GM21423 (cell line): Measurements from ENCODE around the gene INKA2.
A peak's percentile ranks its signal among the peaks of the same experiment; 100 is the strongest.

Source experiments
- ATAC-seq: cut with Tn5 transposase; IDR thresholded peaks from one replicate; pipeline ENCODE4 v1.9.1; 2021; ENCODE audit warnings: mild to moderate bottlenecking, moderate library complexity; ENCODE audit not compliant: unreplicated experiment

INKA2 gene

DNA sequence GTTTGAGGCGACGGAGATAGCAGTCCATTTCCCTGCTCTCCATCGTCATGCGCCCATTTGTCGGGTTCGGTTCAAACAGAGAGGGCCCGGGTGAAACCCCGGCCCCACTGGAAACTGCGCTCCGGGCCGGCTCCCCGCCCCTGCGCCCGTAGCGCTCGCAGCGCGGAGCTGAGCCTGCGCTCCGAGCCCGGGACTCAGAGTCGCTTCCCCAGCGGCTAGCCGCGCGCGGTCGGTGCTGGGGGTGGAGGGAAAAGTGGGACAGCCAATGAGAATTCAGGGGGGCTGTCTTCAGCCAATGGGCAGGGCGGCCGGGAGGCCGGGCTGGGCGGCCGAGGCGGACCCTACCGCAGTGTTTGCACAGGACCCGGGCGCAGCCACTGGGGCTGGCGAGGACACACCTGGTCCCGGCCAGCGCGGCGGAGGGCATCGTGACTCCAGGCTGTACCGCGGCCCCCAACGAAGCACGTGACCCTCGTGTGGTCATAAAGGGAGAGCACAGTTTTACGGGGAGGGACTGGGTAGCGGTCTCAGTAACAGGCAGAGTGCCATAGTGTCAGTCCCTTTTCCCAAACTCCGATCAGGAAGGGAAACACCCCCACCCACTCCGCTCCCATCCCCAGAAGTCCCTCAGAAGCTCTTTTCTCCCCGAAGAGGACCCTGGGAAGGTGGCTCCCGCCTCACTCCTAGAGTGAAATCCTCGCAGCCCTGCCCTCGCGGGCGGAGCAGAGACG, at the start of gene INKA2:
Gene INKA2, minus strand, starts transcription at position 202 of the 731 bp plus-strand sequence. Its CDS starts 153 bp downstream, at position 49.
- peak; percentile 79 for ATAC-seq

DNA sequence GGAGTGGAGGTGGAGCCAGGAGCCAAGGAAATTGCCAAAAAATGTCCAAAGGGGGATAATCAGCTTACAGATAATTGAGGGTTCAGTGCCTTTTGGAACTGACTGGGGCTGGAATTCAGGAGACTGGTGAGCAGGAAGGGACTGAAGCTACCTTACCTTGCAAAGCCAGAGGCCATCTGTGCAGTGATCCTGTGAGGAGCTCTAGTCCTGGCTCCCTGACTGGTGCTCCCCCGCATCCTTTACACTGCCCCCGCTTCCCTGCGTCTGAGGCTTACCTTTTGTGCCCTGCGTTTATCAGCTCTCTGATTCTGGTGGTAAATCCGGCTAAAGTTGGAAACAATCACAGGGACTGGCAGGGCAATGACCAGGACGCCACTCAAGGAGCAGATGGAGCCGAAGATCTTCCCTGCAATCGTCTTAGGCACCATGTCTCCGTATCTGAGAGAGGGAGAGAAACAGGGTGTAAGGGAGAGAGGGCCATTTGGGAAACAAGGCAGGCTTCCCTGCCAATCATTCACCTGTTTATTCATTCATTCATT, 47.5 kb upstream of the INKA2 start:
- no peak for ATAC-seq

DNA sequence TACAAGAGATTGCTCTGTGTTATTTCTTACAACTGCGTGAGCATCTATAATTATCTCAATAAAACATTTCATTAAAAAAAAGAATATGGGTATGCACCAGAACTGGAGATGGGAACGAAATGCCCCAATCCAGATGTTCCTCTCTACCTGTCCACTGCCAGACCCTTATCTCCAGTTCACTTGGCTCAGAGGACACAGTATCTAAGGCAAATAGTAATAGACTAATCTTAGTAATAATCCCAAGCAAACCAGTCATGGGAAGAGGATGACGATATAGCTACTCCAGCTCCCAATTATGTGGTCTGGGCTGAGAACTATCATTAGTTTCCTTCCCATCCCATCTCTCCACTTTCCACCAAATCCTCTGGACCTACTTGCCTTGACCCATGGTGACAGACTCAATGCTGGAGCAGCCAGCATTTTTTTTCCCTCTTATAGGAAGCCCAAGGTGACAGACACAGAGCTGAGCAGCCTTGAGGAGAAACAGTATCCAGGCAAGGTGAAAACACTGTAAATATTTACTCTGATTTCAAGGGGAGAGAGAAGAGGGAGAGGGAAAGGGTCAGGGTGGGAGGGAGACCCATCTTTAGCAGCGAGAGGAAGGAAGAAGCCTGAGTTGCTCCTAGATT, 45.2 kb upstream of the INKA2 start:
- ATAC-seq, result no peak

GRCh38 chr1:111779546-111779945, 40.4 kb upstream of the INKA2 start:
- ATAC-seq, result no peak

- no peak for ATAC-seq
These were observed 39.4 kb upstream of the INKA2 start for GRCh38 chr1:111778541-111779051.

GRCh38 chr1:111778066-111778465, 38.9 kb upstream of the INKA2 start:
- no peak for ATAC-seq

DNA sequence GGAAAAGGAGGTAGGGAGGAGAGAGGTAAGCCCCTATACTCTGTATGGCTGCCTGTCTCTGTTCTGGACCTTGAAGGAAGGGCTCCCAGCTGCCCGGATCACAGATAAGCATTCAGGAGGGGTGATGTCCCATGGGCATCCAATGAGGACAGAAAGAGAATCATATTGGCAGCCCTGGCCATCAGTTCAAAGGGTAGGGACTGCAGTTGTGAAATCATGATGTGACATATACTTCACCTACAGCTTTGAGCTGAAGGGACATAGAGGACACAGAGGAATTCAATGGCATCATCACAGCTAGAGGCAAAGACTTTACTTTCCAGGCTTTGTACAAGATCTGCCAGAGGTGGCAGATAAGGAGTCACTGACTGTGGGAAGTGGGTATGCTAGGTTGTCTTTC, 38.1 kb upstream of the INKA2 start:
- ATAC-seq, result no peak

DNA sequence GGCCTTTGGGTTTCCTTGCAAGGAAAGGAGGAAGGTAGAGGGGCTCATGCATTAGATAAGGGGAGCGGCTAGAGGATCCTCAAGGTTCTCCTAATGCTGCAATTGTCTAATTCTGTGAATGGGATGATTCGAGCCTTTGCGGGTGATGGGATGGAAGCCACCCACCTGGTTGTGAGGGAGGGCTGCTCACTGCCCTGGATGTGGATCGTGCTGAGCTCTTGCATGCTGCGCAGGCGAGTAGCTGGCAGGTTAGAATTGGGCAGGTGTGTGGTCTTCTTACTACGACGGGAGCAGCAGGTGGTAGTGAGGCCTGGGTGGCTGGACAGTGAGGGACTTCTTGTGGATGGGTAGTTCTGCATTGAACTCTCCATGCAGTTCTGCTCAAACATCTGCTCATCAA, 37.7 kb upstream of the INKA2 start:
- ATAC-seq, result no peak

DNA sequence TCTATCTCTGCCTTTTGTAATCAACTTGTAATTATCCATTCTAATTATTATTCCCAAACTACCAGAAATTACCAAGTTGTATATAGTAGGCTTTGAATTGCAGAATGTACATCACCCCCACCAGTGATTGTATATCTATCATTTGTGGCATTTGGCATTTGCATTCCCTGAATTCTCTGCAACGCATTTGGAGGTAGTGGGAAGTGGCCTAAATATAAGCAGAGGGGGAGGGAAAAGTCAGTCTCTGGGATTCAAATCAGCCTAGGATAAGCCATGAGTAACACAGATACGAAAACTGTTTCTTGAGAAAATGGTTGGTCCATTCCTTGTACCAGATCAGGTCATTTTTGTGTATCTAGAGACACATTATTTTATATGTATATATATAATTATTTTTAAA, 37.2 kb upstream of the INKA2 start:
- no peak for ATAC-seq

GRCh38 chr1:111775966-111776365, 36.8 kb upstream of the INKA2 start:
- no peak for ATAC-seq

DNA sequence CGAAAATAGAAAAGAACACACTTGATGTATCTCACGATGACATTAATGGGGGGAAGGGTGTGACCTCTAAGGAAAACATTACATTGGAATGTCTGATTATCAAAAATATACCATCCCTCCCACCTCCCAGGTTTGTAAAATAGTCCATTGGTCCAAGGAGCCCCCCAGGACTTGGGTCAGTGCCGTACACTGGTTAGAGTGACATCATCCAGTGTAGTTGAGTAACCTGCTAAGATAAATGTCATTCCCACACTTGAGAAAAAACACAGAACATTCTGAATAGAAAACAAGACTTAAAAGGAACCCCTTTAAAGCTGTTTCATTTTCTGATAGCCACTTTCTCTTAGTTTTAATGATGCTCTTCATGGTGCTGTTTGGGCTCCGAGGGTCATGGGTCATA, 31.7 kb upstream of the INKA2 start:
- no peak for ATAC-seq

DNA sequence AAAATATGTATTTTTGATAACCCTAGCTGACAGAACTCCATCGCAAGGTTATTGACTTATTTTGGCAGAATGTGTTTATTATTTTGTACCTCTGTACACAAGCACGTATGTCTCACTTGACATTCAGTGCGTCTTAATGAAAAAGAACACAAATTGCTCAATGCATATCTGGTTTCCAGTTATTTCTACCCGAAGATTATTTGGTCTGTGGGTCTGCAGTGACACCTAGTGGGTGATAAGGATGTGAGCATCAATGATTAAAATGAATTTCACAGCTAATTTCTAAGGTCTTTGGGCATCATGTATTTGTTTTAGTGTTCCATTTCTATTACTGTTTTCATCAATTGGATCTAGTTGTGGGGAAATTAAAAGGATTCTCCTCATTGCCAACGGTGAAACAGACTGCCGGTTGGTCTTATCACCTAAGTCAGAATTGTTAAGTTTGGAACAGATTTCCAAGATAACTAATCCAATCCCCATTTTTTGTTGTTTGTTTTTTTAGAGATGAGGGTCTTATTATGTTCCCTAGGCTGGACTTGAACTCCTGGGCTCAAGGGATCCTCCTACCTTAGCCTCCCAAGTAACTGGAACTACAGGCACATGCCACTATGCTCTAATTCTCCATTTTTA, 30.4 kb upstream of the INKA2 start:
- no peak for ATAC-seq

- ATAC-seq, result no peak
These were observed 29.4 kb upstream of the INKA2 start for GRCh38 chr1:111768625-111769024.

DNA sequence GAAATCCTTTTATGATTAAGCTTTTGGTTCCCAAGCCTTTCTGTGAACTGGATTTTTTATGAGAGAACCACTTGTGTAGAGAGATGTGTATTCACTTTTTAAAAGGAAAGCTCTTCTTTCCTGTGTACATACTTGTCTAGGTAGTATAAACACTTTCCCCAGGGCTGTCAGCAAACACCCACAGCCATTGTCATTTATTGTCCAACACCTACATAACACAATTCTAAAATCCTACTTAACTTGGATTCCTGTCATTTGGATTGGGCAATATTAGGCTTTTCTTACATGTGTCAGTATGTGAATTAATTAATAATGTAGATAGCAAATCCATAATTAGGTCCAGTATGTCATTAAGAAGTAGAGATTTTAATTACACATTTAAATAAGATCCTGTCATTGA, 28.8 kb upstream of the INKA2 start:
- ATAC-seq, result no peak

GRCh38 chr1:111762332-111762731, 23.1 kb upstream of the INKA2 start:
- ATAC-seq, result no peak

DNA sequence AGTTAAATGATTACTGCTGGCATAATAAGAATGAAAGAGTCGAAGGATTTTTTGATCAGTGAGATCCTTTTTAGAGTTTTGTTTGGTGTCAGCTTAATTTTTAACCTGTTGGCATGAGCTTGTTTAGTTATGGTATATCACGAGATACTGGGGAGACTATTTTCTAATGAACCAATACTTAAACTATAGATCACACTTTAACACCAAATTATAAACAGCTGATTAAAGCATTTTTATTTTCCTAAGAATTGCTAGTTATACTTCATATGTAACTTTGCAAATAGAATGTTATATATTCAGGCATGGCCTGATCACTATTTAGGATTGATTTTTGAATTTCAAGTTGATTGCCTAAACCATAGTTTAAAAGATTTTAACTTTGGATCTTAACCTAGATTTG, 22.5 kb upstream of the INKA2 start:
- ATAC-seq, result no peak

DNA sequence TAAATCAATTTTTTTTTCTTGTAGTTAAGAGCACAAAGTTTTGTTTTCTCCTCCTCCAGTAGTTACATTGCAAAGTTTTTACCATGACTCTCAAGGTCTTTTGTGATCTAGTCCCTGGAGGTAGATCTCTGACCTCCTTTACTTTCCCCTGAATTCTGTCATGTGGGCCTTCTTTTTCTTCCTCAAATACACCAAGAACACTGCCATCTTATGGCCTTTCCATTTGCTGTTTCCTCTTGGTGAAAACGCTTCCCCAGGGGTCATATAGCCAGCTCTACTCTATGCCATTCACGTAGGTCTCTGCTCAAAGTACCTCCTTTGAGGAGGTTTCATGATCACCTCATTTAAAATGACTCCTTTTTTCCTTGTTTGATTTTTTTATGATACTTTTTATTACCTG, 19.2 kb upstream of the INKA2 start:
- ATAC-seq, result no peak

DNA sequence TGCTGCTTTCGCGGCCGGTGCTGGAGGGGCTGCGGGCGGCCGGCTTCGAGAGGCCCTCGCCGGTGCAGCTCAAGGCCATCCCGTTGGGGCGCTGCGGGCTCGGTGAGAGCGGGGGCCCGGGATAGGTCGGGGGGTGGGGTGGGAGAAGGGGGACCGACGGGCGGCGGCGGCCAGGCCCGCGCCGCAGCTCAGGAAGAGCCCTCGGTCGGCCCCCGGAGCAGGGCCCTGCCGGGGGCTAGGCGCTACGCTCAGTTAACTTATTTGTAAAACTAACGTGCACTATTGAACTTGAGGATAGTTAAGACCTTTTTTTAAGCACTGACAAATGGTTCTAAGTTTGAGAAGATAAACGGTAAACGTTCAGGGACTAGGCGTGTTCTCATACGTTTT, 16.9 kb upstream of the INKA2 start:
- peak; percentile 5 for ATAC-seq

- ATAC-seq, result peak; percentile 94
These were observed 16.3 kb upstream of the INKA2 start, which contains the start of gene DDX20 for GRCh38 chr1:111755331-111756123. TSS of gene DDX20 (plus strand) at chr1:111755901. CDS start at chr1:111755925, 24 bp downstream.

DNA sequence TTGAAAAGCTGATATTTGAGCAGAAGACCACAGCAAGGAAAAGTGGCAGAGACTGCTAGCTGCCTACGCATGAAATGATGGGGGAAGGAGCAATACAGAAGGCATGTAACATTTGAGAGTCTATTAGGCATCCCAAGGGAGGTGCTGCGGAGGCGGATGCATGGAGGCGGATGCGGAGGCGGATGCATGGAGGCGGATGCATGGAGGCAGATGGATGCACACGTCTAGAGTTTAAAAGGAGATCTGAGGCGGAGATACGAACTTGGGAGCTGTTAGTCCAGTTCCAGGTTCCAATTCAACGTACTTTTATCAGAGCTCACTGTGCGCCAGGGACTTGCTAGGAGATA, 15.8 kb upstream of the INKA2 start:
- peak; percentile 5 for ATAC-seq
